Neuronal stem cell (in vitro differentiated cells): ENCODE data around the gene MALRD1. TPM values are rescaled to one million over a fixed set of nuclear protein-coding genes. Genes with fewer than 3 reads are reported as not detected.
A peak's percentile ranks its signal among the peaks of the same experiment; 100 is the strongest.

ENCODE experiments used
- DNase-seq: peaks from one replicate; pipeline ENCODE4 v3.0.0-alpha.2; 2013; ENCODE audit warnings: low spot score
- H2AFZ ChIP-seq: one replicate; pipeline ENCODE4 v1.6.1; 2013; ENCODE audit warnings: mild to moderate bottlenecking, low read length, inconsistent platforms
- H2AK5ac ChIP-seq: 2 replicates; pipeline ENCODE4 v1.6.1; 2013; ENCODE audit warnings: low read depth, mild to moderate bottlenecking, inconsistent platforms, low read length, moderate library complexity, mixed read lengths
- H2BK120ac ChIP-seq: 2 replicates; pipeline ENCODE4 v1.6.1; 2013; ENCODE audit warnings: low read depth, mild to moderate bottlenecking, inconsistent platforms, low read length, moderate library complexity, mixed read lengths
- H2BK12ac ChIP-seq: one replicate; pipeline ENCODE4 v1.6.1; 2013; ENCODE audit warnings: low read length, inconsistent platforms
- H2BK15ac ChIP-seq: 2 replicates; pipeline ENCODE4 v1.6.1; 2013; ENCODE audit warnings: mild to moderate bottlenecking, low read length, inconsistent platforms, mixed read lengths
- H2BK5ac ChIP-seq: one replicate; pipeline ENCODE4 v1.6.1; 2013; ENCODE audit warnings: inconsistent platforms, mild to moderate bottlenecking, low read length, moderate library complexity
- H3K14ac ChIP-seq: one replicate; pipeline ENCODE4 v1.6.1; 2013; ENCODE audit warnings: low read length, inconsistent platforms
- H3K18ac ChIP-seq: 2 replicates; pipeline ENCODE4 v1.6.1; 2013; ENCODE audit warnings: low read length, inconsistent platforms
- H3K23ac ChIP-seq: 2 replicates; pipeline ENCODE4 v1.6.1; 2013; ENCODE audit warnings: low read depth, mild to moderate bottlenecking, mixed read lengths, low read length, inconsistent platforms; ENCODE audit not compliant: poor library complexity
- H3K27ac ChIP-seq: replicated peaks from 3 replicates; pipeline ENCODE4 v1.5.1; 2013; ENCODE audit warnings: low read length, inconsistent platforms
- H3K27me3 ChIP-seq, 3 experiments: 2 replicates each; pipeline ENCODE4 v1.6.1; 2013; ENCODE audit warnings: low read length in 3 of 3, mild to moderate bottlenecking in 2 of 3, inconsistent platforms in 1 of 3, low read depth in 1 of 3, mixed read lengths in 1 of 3, moderate library complexity in 1 of 3; ENCODE audit not compliant: control insufficient read depth in 3 of 3, insufficient read depth in 3 of 3
- H3K36me3 ChIP-seq, 2 donors: replicated peaks in 1 of 2; 2 replicates each; pipeline ENCODE4 v1.6.1; 2013; ENCODE audit warnings: low read length in 2 of 2; ENCODE audit not compliant: control insufficient read depth in 2 of 2, insufficient read depth in 2 of 2
- H3K4ac ChIP-seq: 2 replicates; pipeline ENCODE4 v1.6.1; 2013; ENCODE audit warnings: inconsistent platforms, mild to moderate bottlenecking, low read length, moderate library complexity
- H3K4me1 ChIP-seq, 2 donors: 1 replicate in 1 of 2; 2 replicates in 1 of 2; pipeline ENCODE4 v1.6.1; 2013; ENCODE audit warnings: low read length in 2 of 2, low read depth in 1 of 2; ENCODE audit not compliant: control insufficient read depth in 2 of 2, insufficient read depth in 1 of 2
- H3K4me2 ChIP-seq: one replicate; pipeline ENCODE4 v1.6.1; 2013; ENCODE audit warnings: mild to moderate bottlenecking, low read length, inconsistent platforms; ENCODE audit not compliant: insufficient read depth, poor library complexity, severe bottlenecking
- H3K4me3 ChIP-seq, 2 donors: 2 replicates each; pipeline ENCODE4 v1.5.1; 2013; ENCODE audit warnings: low read length in 2 of 2, mild to moderate bottlenecking in 2 of 2, inconsistent platforms in 1 of 2, moderate library complexity in 1 of 2
- H3K79me1 ChIP-seq: one replicate; pipeline ENCODE4 v1.6.1; 2013; ENCODE audit warnings: low read depth, mild to moderate bottlenecking, inconsistent platforms, low read length, moderate library complexity
- H3K9ac ChIP-seq: one replicate; pipeline ENCODE4 v1.6.1; 2013; ENCODE audit warnings: mild to moderate bottlenecking, low read depth, low read length, inconsistent platforms; ENCODE audit not compliant: poor library complexity
- H3K9me3 ChIP-seq, 2 donors: replicated peaks in 1 of 2; 2 replicates each; pipeline versions ENCODE3 to v1.6.1; 2013; ENCODE audit warnings: low read length in 2 of 2, mild to moderate bottlenecking in 2 of 2, inconsistent platforms in 1 of 2, low read depth in 1 of 2, mixed read lengths in 1 of 2, moderate library complexity in 1 of 2; ENCODE audit not compliant: control insufficient read depth in 2 of 2, insufficient read depth in 1 of 2
- H4K8ac ChIP-seq: one replicate; pipeline ENCODE4 v1.6.1; 2013; ENCODE audit warnings: low read depth, mild to moderate bottlenecking, inconsistent platforms, low read length, moderate library complexity
- H4K91ac ChIP-seq: one replicate; pipeline ENCODE4 v1.6.1; 2013; ENCODE audit warnings: low read length, low read depth, mild to moderate bottlenecking, inconsistent platforms; ENCODE audit not compliant: poor library complexity
- WGBS, 2 donors: extraction: QIAGEN DNeasy Blood & Tissue Kit; methylation state at CpG; one replicate each; pipeline ENCODE4 v1.1.7; 2013; ENCODE audit warnings: missing lambda C conversion rate in 2 of 2, mixed read lengths in 1 of 2; ENCODE audit not compliant: insufficient read length in 2 of 2, insufficient replicate concordance in 1 of 2; ENCODE audit errors: extremely low coverage in 2 of 2; 5-methylcytosine and 5-hydroxymethylcytosine counted together
- small RNA-seq: library from polyadenylated mRNA; stranded (forward); fragments of <200 nt; extraction: miRNeasy Mini kit (QIAGEN cat#:217004); gene quantifications from one replicate; pipeline ENCODE3, GENCODE V24; 2013; ENCODE audit not compliant: insufficient read depth

The MALRD1 gene

GRCh38 chr10:19778996-19779395 is 730.4 kb downstream of the MALRD1 start:
- no peak overlapping the region for H2BK12ac ChIP-seq
- no peak overlapping the region for H2BK15ac ChIP-seq
- no peak overlapping the region for H3K4ac ChIP-seq
- no peak overlapping the region for H3K14ac ChIP-seq
- no peak for DNase-seq
- H3K27ac ChIP-seq = no peak overlapping the region
- no peaks in the 10 kb centered on the region for H3K36me3 ChIP-seq
- no peak overlapping the region for H3K23ac ChIP-seq
- H4K91ac ChIP-seq = no peak overlapping the region
- no peak overlapping the region for H4K8ac ChIP-seq
- H2AK5ac ChIP-seq = no peak overlapping the region
- H3K9me3 ChIP-seq = no peaks in the 10 kb centered on the region
- H3K4me1 ChIP-seq = no peaks in the 10 kb centered on the region
- H3K79me1 ChIP-seq = no peaks in the 10 kb centered on the region
- no peak overlapping the region for H2BK5ac ChIP-seq
- H3K4me3 ChIP-seq = no peak overlapping the region
- no peak overlapping the region for H3K9ac ChIP-seq
- no peak overlapping the region for H2AFZ ChIP-seq
- no peak overlapping the region for H3K18ac ChIP-seq
- WGBS, 2 donors = no CpG with 5 or more reads among the region's 2 CpGs
- no peak overlapping the region for H3K4me2 ChIP-seq
- H2BK120ac ChIP-seq = no peak overlapping the region
- H3K27me3 ChIP-seq = no peaks in the 10 kb centered on the region

GRCh38 chr10:19782430-19783089 is 734.0 kb downstream of the MALRD1 start:
- no peak for DNase-seq
- no peak overlapping the region for H3K27ac ChIP-seq
- H3K79me1 ChIP-seq = no peaks in the 10 kb centered on the region
- H2BK12ac ChIP-seq = no peak overlapping the region
- no peak overlapping the region for H4K91ac ChIP-seq
- H3K18ac ChIP-seq = no peak overlapping the region
- H3K4me2 ChIP-seq = no peak overlapping the region
- no CpG with 5 or more reads among the region's 6 CpGs for WGBS, 2 donors
- no peak overlapping the region for H2AFZ ChIP-seq
- no peaks in the 10 kb centered on the region for H3K36me3 ChIP-seq
- H2AK5ac ChIP-seq = no peak overlapping the region
- H2BK5ac ChIP-seq = no peak overlapping the region
- no peak overlapping the region for H3K4me3 ChIP-seq
- no peak overlapping the region for H3K4ac ChIP-seq
- H4K8ac ChIP-seq = no peak overlapping the region
- no peaks in the 10 kb centered on the region for H3K4me1 ChIP-seq
- no peak overlapping the region for H3K23ac ChIP-seq
- no peak overlapping the region for H3K9ac ChIP-seq
- no peak overlapping the region for H2BK15ac ChIP-seq
- no peaks in the 10 kb centered on the region for H3K27me3 ChIP-seq
- no peak overlapping the region for H2BK120ac ChIP-seq
- H3K9me3 ChIP-seq = no peaks in the 10 kb centered on the region
- no peak overlapping the region for H3K14ac ChIP-seq

- Histone ChIP-seq H4K8ac (peak overlapping the region; percentile 88), H3K27ac (no peak overlapping the region), H2AK5ac (no peak overlapping the region), H3K18ac (no peak overlapping the region), H2BK120ac (no peak overlapping the region), H3K27me3 (no peaks in the 10 kb centered on the region), H3K23ac (no peak overlapping the region), H2BK12ac (no peak overlapping the region), H2BK15ac (no peak overlapping the region), H2AFZ (no peak overlapping the region), H3K4me3 (no peak overlapping the region), H3K14ac (no peak overlapping the region), H3K4me2 (no peak overlapping the region), H3K9ac (no peak overlapping the region), H3K4ac (no peak overlapping the region), H2BK5ac (no peak overlapping the region), H3K79me1 (no peaks in the 10 kb centered on the region), H3K4me1 (no peaks in the 10 kb centered on the region), H3K9me3 (no peaks in the 10 kb centered on the region), H4K91ac (no peak overlapping the region), H3K36me3 (no peaks in the 10 kb centered on the region)
- DNase-seq = no peak
- no CpG with 5 or more reads among the region's 4 CpGs for WGBS, 2 donors
Measured at GRCh38 chr10:19783721-19784120, 735.1 kb downstream of the MALRD1 start.

Small RNAs within 50 kb of the gene (small RNA-seq; reads per million reads assigned to genes)
- gene AL354695.1 = not detected
- gene HMGN1P20 = not detected
- gene RF00012 = not detected
- gene RNA5SP303 = 214 reads per million, percentile 97 among the genes with 10 or more reads in this experiment
